Hepatic stellate cell (primary cell): ENCODE measurements around the gene ZNF500.

Experiments used
- DNase-seq: peaks from one replicate; pipeline ENCODE4 v3.0.0; 2011; ENCODE audit warnings: low spot score

The ZNF500 gene

GRCh38 chr16:4772351-4772750, 5.4 kb upstream of the ZNF500 start:
- no peak for DNase-seq

DNA sequence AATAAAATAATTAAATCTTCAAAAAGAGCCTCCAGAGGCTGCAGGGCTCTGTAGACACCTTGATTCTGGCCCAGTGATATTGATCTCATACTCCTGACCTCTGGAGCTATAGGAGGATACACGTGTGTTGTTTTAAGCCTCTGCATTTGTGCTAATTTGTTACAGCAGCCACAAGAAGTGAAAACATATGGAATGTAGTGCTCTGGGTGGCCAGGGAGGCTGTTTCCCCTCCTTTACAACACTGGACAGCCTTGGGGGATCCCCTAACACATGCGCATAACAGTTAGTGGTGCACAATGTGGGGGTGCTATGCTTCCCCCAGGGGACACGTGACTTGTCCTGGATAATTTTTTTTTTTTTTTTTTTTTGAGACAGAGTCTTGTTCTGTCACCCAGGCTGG, 4.7 kb upstream of the ZNF500 start:
- DNase-seq: no peak

DNA sequence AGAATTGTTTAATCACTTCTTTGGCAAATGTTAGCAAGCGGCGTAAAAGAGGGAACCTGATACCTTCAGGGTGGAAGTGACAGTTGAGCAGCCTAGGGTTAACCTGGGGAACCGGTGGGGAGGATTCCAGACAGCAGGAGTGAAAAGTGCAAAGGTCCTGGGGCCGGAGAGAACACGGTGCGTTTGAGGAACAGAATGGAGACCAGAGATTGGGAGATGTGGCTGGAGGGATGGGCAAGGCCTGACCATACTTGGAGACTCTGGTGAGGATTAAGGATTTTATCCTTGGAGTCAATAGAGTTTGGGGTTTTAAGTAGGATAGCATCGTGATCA, 2.3 kb upstream of the ZNF500 start:
- DNase-seq: no peak

DNA sequence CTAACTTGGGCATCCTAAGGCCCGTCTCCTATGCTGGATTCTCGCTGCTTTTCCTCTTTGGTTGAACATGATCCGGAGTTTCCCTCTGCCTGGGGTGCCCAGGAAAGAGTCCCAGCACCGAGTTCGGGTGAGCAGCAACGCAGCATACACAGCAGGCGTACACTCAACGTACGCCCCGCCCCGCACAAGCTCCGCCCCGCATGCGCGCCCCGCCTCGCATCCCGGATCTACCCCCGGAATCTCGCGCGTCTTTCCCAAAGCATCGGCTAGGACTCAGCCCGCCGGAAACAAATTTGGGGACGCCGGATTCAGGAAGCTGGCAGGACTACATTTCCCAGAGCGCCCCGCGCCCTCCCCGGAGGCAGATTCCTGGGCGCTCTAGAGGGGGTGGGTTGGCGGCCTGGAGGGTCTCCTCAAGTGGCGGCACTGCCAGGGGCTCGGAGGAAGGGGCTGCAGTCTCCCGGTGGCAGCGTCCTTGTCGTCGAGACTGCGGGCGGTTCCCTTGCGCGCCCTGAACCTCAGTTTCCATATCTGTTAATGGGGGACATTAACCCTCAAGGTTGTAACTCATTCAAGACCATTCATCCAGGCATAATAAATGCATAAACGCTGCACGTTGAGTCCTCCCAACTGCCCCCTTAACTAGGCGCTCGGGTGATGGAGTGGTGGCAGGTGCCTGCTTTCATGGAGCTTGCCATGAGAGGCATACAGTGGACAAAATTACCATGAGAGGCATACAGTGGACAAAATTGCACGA, 1.8 kb upstream of the ZNF500 start:
- peak; percentile 98 for DNase-seq

DNA sequence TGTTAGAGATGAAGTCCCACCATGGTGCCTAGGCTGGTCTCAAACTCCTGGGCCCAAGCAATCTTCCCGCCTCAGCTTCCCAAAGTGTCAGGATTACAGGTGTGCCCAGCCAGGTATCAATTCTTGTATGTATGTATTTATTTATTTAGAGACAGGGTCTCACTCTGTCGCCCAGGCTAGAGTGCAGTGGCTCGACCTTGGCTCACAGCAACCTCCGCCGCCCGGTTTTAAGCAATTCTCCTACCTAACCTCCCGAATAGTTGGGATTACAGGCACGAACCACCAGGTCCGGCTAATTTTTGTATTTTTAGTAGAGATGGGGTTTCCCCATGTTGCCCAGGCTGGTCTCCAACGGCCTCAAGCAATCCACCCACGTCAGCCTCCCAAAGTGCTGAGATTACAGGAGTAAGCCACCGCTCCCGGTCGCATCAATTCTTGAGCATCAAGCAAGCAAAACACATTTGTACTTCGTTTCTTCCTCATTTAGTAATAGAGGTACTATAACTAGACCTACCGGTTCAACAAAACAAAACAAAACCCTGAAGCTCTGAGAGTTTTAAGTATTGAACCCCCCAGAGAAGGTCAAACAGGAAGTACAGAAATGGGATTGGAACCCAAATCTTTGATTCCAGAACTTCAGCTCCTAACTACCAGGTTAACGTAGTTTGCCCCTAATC, 1.0 kb upstream of the ZNF500 start:
- no peak for DNase-seq

- no peak for DNase-seq
These were observed 1.2 kb downstream of the ZNF500 start for GRCh38 chr16:4765511-4766474.

DNA sequence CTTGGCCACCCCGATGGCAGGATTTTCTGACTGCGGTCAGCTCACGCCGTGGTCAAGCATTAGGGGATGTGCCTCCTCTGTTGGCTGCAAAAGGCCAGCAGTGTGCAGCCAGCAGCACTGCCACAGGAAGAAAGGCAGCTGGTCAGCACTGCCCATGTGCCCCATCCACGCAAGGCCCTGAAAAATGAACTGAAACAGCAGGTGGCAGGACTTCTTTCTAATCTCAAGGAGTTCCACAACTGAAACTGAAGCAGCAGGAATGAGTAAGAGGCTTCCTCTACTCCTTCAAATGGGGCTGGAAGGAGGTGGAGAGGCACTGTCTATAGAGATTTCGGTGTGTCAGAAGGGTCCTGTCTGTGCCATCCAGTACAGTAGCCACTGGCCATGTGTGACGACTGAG, 3.2 kb downstream of the ZNF500 start:
- DNase-seq: no peak

DNA sequence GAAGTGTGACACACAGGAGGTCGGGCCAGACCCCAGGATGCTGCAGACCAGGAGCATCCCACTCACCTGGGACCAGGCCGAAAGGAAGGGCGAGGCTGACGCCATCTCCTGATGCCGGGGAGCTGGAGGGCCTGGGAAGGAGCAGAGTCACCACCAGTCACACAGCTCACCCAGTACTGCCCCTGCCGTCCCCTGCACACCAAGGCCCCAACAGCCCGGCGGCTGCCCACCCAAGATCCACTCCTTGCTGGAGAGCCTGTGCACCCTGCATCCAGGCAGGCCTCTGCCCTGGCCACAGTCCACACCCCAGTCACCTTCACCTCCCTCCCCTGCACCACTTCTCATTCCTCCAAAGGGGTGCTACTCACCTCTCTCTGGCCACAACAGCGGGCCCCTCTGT, 4.8 kb downstream of the ZNF500 start:
- no peak for DNase-seq

GRCh38 chr16:4760221-4760910, 6.6 kb downstream of the ZNF500 start:
- no peak for DNase-seq

GRCh38 chr16:4755687-4756086, 11.3 kb downstream of the ZNF500 start:
- no peak for DNase-seq

DNA sequence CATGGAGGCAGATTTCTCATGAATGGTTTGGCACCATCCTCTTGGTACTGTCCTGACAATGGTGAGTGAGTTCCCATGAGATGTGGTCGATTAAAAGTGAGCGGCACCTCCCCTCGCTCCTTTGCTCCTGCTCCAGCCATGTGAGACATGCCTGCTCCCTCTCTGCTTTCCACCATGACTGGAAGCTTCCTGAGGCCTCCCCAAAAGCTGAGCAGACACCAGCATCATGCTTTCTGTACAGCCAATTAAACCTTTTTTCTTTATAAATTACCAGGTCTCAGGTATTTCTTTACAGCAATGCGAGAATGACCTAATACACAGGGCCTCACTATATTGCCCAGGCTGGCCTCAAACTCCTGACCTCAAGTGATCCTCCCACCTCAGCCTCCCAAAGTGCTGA, 12.1 kb downstream of the ZNF500 start:
- no peak for DNase-seq

GRCh38 chr16:4753227-4753626, 13.7 kb downstream of the ZNF500 start:
- no peak for DNase-seq

DNA sequence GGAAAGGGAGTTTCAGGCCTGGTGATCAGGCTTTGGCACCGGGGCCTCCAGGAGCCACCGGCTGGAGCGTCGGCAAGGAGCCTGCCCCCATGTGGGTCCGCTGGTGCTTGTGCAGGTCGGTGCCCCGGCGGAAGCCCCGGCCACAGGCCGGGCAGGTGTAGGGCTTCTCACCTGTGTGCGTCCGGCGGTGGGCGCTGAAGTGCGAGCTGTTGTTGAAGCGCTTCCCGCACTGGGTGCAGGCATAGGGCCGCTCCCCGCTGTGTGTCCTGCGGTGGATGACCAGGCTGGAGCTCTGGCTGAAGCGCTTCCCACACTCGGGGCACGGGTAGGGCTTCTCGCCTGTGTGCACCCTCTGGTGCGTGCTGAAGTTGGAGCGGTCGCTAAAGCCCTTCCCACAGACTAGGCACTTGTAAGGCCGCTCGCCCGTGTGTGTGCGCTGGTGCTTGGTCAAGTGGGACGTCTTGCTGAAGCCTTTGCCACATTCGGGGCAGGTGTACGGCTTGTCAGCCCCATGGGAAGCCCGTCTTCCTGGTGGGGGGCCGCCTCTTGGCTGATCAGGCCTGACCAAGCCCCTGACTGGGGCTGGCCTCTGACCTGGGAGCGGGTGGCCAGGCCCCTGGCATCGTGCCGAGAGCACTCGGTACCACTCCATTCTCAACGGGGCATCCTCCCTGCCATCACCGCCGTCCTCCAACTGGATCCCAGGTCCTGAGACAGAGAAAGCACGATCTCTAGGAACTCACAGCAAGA, 14.4 kb downstream of the ZNF500 start:
- DNase-seq: no peak

GRCh38 chr16:4750896-4751295, 16.1 kb downstream of the ZNF500 start:
- no peak for DNase-seq

DNA sequence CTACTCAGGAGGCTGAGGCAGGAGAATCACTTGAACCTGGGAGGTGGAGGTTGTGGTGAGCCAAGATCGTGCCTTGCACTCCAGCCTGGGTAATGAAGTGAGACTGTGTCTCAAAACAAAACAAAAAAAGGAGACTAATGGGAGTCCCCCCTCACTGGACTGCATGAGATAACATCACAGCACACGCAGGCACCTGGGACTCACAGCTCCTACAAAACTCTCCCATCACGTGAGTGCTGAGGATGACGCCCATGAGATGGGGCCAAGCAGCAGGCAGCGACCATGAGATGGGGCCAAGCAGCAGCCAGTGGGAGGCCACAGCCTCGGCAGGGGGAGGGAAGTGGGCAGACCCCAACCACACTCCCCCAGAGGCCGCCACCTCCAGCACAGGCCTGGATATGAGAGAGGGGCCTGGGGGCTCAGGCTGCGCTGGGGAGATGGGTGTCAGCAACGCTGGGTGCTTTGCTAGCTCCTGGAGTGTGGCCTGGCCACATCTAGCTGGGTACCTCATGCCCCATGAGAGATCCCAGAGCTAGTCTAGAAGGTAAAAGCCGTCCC, 17.2 kb downstream of the ZNF500 start:
- no peak for DNase-seq

DNA sequence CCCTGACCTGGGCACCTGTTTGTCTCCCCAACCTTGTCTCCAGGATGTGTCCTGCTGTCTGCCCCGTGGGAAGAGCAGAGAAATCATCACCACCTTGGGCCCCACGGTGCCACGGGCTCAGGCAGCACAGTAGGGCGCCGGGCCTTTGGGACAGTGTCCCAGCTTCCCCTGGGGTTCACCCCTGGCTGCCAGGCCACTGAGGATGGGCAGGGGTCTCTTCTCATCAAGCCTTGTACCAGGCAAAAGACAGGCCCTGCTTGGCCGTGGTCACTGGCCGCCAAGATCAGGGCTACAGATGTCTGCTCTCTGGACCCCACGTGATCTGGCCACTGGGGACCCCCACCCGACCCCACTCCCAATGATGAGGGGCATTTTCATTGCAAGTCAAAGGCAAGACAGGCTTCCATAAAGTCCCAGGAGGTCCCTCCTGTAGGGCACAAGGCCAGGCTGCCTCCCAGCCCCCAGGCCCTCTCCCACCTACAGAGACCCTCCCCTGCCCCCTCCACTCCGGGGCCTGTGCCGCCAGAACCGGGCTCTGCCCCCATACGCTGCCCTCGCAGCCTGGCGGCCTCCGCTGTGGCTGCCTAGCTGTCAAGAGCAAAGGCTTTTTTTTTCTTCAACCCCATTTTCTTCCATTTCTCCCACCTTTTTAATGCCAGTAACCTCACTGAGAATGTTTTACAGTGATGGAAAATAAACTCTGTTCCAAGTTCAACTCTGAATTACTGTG, 18.1 kb downstream of the ZNF500 start:
- DNase-seq: no peak

DNA sequence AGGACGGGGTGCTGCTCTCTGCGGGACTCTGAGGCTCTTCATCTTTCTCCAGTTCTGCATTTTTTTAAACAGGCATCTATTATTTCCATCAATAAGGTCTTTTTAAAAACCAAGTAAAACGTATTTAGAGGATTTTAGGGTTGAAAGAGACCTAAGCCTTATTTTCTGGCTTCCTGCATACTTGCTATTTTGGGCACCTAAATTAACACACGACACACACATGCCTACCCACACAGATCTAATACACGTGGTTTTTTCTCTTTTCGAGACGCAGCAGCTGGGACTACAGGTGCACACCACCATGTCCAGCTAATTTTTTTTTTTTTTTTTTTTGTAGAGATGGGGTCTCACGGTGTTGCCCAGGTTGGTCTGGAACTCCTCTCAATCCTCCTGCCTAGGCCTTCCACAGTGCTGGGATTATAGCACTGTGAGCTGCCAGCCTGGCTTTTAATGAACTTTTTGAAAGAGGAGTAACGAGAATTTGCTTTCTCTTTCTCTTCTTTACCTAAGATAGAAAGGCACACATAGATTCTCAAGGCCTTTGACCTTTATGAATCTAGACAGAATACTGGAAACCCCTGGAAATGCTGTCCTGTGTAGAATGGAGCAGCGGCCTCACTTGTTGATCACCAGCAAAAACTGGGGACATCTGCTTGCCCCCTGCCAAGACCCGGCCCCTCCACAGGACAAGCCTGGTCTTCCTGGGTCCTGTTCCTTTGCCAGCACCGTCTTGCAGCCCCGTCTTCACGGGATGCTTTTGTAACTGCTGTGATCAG, 18.9 kb downstream of the ZNF500 start:
- DNase-seq: no peak

DNA sequence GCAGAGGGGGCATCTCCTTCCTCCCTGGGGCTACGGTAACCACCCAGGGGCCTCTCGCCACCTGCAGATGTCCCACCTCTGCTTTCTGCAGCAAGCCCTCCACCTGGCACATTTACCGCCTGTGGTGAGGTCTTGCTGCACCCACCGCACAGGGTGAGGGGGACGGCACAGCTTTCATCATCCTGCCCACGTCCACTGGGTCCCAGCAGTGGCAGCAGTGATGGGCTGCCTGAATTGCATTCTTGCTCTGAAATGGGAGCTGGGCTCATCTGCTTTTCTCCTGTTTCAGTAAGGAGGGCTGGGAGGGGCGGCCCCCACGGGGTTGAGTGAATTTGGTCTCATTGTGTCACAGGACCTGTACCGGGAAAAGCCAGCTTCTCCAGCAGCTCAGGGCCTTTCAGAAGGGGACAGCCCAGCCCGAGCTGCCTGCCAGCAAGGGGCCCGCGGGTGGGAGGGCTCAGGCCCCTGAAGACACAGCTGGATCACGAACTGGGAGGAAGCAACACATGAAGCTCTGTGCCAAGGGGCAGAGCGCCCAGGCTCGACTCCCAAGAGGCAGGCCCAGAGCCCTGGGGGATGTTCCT, 19.9 kb downstream of the ZNF500 start:
- DNase-seq: no peak

GRCh38 chr16:4746215-4746614, 20.7 kb downstream of the ZNF500 start:
- no peak for DNase-seq

GRCh38 chr16:4745274-4745569, 21.7 kb downstream of the ZNF500 start:
- DNase-seq: no peak
